Measurements from ENCODE around the gene SMAD3. TPM values are rescaled to one million over a fixed set of nuclear protein-coding genes. Genes with fewer than 3 reads are reported as not detected.

SMAD3 gene
- total and polyA plus RNA-seq, 2 of the 4 experiments (the other 2 are of a cell fraction) = 71.0 to 177 TPM

DNA sequence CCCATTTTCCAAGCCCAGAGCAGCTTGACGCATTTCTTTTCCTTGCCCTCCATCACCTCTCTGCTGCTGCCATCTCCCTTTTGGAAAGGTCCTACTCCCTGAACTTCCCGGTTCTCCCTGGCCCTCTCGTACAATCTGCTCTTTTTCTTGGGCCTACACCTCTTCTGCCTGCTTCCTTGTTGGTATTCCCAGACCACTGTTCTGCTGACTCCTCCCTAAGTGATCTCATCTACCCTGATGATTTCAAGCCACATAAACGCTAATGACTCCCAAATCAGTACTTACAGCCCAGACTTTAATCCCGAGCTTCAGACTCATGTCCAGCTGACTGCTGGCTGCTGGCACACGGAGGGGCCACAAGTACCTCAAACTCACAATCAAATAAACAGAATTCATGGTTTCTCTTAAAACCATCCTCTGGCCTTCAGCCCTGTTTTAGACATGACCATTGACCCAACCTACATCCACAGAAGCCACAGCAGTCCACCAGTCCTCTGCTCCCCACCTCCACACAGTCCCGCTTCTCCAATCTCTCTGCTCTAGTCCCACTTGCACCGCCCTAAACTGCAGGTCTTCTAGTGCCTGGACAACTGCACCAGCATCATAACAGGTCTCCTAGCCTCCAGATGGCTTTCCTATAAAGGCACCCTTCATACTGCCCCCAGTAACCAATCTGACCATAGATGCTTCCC is 131.4 kb downstream of the SMAD3 start:
- Histone ChIP-seq H2BK5ac (ENCODE audit: low read depth, low read length, poor library complexity, severe bottlenecking) (peak overlapping the region; percentile 82), H3K4ac (ENCODE audit: low read depth, low read length) (peak overlapping the region; percentile 59), H3K4me2 (ENCODE audit: low read depth, low read length) (no peak overlapping the region), H3K9me1 (ENCODE audit: insufficient read depth, low read length) (peaks cover 57% of the 10 kb centered on the region), H3K36me3 (ENCODE audit: control insufficient read depth, insufficient read depth, low read length) (peaks cover 28% of the 10 kb centered on the region), H3K27ac (ENCODE audit: insufficient read depth, low read length) (peak overlapping the region; percentile 72), H2AFZ (replicated peaks; ENCODE audit: low read length, poor library complexity) (peak overlapping the region; percentile 27), H4K91ac (ENCODE audit: insufficient read depth, low read depth, low read length) (peak overlapping the region; percentile 69), H3K4me3 (ENCODE audit: insufficient read depth, low read depth, low read length) (no peak overlapping the region), H4K8ac (ENCODE audit: low read depth in 2 of 2, low read length in 2 of 2) (peak overlapping the region in 1 of 2 experiments; percentile 86; a peak in 2 of 4 replicates), H3K27me3 (ENCODE audit: control insufficient read depth, insufficient read depth, low read length) (no peaks in the 10 kb centered on the region), H4K5ac (ENCODE audit: low read depth, low read length) (peak overlapping the region; percentile 10; the same call in 1 of the 2 replicates), H4K20me1 (ENCODE audit: insufficient read depth, low read length) (peaks cover 22% of the 10 kb centered on the region; the same call in 1 of the 2 replicates), H2BK20ac (ENCODE audit: low read depth, low read length) (peak overlapping the region; percentile 28; the same call in 1 of the 2 replicates), H3K23ac (ENCODE audit: low read depth, low read length) (peak overlapping the region; percentile 69), H3K9me3 (ENCODE audit: control insufficient read depth, insufficient read depth, low read length) (no peaks in the 10 kb centered on the region), H2BK15ac (ENCODE audit: low read depth, low read length) (peak overlapping the region; percentile 33; the same call in 1 of the 3 replicates), H3K18ac (ENCODE audit: low read depth, low read length) (peak overlapping the region; percentile 14; the same call in 1 of the 2 replicates), H3K9ac (ENCODE audit: low read depth, low read length) (no peak overlapping the region), H3K56ac (ENCODE audit: extremely low read depth, insufficient read depth, low read length) (no peak overlapping the region), H3K79me1 (ENCODE audit: low read depth in 1 of 2, low read length in 2 of 2) (peaks cover 4 to 48% of the 10 kb centered on the region in 2 experiments), H3K14ac (replicated peaks; ENCODE audit: low read depth, low read length) (peak overlapping the region; percentile 60), H2AK5ac (ENCODE audit: low read depth, low read length) (peak overlapping the region; percentile 88), H3K4me1 (ENCODE audit: control insufficient read depth, insufficient read depth, low read length) (peaks cover 41% of the 10 kb centered on the region), H2BK120ac (ENCODE audit: low read depth, low read length) (peak overlapping the region; percentile 69), H2AK9ac (replicated peaks; ENCODE audit: low read depth, low read length, poor library complexity) (peak overlapping the region; percentile 45)
- WGBS, 2 experiments (ENCODE audit: extremely low coverage in 2 of 2, insufficient read length in 1 of 2) = 56% methylated on average over 7 of the region's 8 CpGs; no CpG with 5 or more reads in 1 of the 2 experiments
- no TSS peak for BruUV-seq (replicated peaks)
- ChIA-PET CTCF (interaction anchor here (0.6 kb wide), 1 partner anchor 291 kb away, joined by 3 read pairs; no protein-coding TSS in a partner anchor), POLR2A (ENCODE audit: unreplicated experiment) (no interaction called here)
- DNase-seq = peak; percentile 93
- intact Hi-C loops (cut with micrococcal nuclease) (loop anchor here (5.0 kb wide), 1 partner anchor 640 kb away; no protein-coding TSS in a partner anchor), dilution Hi-C loops (cut with HindIII; ENCODE audit: low sequenced_read_pairs, unreplicated experiment) (no loop called here), in situ Hi-C loops (cut with MboI; ENCODE audit: low sequenced_read_pairs) (loop anchor here (10.0 kb wide), 1 partner anchor 252 kb away; no protein-coding TSS in a partner anchor)
- ATAC-seq (ENCODE audit: low read depth) = peak; percentile 44
- TF ChIP-seq CHD1 (IDR thresholded peaks at IDR 0.05; ENCODE audit: low read depth, low read length) (no peak), MAZ (IDR thresholded peaks at IDR 0.05; ENCODE audit: borderline replicate concordance, low read depth, low read length) (no peak), MXI1 (IDR thresholded peaks at IDR 0.05; ENCODE audit: borderline replicate concordance, low read depth, low read length) (no peak), NFE2L2 (IDR thresholded peaks at IDR 0.05; ENCODE audit: low read depth, low read length) (peak; percentile 18; the same call in 1 of the 2 replicates), FOS (IDR thresholded peaks at IDR 0.05; ENCODE audit: low read depth, low read length) (no peak), POLR2A (IDR thresholded peaks at IDR 0.05; ENCODE audit: low read depth, low read length) (peak; percentile 56; the same call in 1 of the 2 replicates), MAFK (IDR thresholded peaks at IDR 0.05; ENCODE audit: low read depth, low read length) (peak; percentile 53; the same call in 1 of the 2 replicates), CEBPB (IDR thresholded peaks at IDR 0.05; ENCODE audit: low read depth, low read length) (no peak), RAD21 (IDR thresholded peaks at IDR 0.05; ENCODE audit: low read length) (no peak), RFX5 (IDR thresholded peaks at IDR 0.05; ENCODE audit: low read depth, low read length) (no peak), SMC3 (IDR thresholded peaks at IDR 0.05; ENCODE audit: low read depth, low read length) (no peak)
- TF ChIP-seq, protein P1, sequence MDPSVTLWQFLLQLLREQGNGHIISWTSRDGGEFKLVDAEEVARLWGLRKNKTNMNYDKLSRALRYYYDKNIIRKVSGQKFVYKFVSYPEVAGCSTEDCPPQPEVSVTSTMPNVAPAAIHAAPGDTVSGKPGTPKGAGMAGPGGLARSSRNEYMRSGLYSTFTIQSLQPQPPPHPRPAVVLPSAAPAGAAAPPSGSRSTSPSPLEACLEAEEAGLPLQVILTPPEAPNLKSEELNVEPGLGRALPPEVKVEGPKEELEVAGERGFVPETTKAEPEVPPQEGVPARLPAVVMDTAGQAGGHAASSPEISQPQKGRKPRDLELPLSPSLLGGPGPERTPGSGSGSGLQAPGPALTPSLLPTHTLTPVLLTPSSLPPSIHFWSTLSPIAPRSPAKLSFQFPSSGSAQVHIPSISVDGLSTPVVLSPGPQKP (IDR thresholded peaks at IDR 0.05; ENCODE audit: borderline replicate concordance, low read depth, low read length) = no peak
- TF ChIP-seq, protein P2, sequence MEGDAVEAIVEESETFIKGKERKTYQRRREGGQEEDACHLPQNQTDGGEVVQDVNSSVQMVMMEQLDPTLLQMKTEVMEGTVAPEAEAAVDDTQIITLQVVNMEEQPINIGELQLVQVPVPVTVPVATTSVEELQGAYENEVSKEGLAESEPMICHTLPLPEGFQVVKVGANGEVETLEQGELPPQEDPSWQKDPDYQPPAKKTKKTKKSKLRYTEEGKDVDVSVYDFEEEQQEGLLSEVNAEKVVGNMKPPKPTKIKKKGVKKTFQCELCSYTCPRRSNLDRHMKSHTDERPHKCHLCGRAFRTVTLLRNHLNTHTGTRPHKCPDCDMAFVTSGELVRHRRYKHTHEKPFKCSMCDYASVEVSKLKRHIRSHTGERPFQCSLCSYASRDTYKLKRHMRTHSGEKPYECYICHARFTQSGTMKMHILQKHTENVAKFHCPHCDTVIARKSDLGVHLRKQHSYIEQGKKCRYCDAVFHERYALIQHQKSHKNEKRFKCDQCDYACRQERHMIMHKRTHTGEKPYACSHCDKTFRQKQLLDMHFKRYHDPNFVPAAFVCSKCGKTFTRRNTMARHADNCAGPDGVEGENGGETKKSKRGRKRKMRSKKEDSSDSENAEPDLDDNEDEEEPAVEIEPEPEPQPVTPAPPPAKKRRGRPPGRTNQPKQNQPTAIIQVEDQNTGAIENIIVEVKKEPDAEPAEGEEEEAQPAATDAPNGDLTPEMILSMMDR (conservative IDR thresholded peaks at IDR 0.05; ENCODE audit: low read depth, low read length) = no peak
- TF ChIP-seq, protein P3, sequence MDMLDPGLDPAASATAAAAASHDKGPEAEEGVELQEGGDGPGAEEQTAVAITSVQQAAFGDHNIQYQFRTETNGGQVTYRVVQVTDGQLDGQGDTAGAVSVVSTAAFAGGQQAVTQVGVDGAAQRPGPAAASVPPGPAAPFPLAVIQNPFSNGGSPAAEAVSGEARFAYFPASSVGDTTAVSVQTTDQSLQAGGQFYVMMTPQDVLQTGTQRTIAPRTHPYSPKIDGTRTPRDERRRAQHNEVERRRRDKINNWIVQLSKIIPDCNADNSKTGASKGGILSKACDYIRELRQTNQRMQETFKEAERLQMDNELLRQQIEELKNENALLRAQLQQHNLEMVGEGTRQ (IDR thresholded peaks at IDR 0.05; ENCODE audit: low read depth, low read length) = no peak
